ENCODE data around the gene CNST.

GRCh38 chr1:246659594-246660140, 93.4 kb downstream of the CNST start:
- TF ChIP-seq, protein P1, sequence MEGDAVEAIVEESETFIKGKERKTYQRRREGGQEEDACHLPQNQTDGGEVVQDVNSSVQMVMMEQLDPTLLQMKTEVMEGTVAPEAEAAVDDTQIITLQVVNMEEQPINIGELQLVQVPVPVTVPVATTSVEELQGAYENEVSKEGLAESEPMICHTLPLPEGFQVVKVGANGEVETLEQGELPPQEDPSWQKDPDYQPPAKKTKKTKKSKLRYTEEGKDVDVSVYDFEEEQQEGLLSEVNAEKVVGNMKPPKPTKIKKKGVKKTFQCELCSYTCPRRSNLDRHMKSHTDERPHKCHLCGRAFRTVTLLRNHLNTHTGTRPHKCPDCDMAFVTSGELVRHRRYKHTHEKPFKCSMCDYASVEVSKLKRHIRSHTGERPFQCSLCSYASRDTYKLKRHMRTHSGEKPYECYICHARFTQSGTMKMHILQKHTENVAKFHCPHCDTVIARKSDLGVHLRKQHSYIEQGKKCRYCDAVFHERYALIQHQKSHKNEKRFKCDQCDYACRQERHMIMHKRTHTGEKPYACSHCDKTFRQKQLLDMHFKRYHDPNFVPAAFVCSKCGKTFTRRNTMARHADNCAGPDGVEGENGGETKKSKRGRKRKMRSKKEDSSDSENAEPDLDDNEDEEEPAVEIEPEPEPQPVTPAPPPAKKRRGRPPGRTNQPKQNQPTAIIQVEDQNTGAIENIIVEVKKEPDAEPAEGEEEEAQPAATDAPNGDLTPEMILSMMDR (conservative IDR thresholded peaks at IDR 0.05; ENCODE audit: low read length): no peak
- TF ChIP-seq EZH2phosphoT487 (IDR thresholded peaks at IDR 0.05; ENCODE audit: borderline replicate concordance): no peak

Measured in Loucy (cell line).